ENCODE measurements around the gene ACOXL. TPM values are rescaled to one million over a fixed set of nuclear protein-coding genes. Genes with fewer than 3 reads are reported as not detected.

Gene ACOXL
- total and polyA plus RNA-seq, 2 of the 8 experiments (the other 6 are each of a cell fraction or from before 2014, with no cell fraction given) = 11.4 to 20.6 TPM

GRCh38 chr2:110714452-110715224 lies 17.7 kb upstream of the ACOXL start (continued):
- TF ChIP-seq CBX5 (IDR thresholded peaks at IDR 0.05; ENCODE audit: low read depth, low read length) (no peak), TBP (IDR thresholded peaks at IDR 0.05; ENCODE audit: low read depth, low read length) (no peak), KDM1A (IDR thresholded peaks at IDR 0.05; ENCODE audit: borderline replicate concordance, low read length) (no peak), KDM5A (IDR thresholded peaks at IDR 0.05; ENCODE audit: low read length) (no peak), HDAC2 (IDR thresholded peaks at IDR 0.05; ENCODE audit: borderline replicate concordance in 1 of 2, low read depth in 2 of 2, low read length in 2 of 2) (no peak), EZH2 (IDR thresholded peaks at IDR 0.05; ENCODE audit: low read depth, low read length, severe bottlenecking) (no peak), TAF1 (IDR thresholded peaks at IDR 0.05; ENCODE audit: low read depth, low read length) (no peak), ASH2L (IDR thresholded peaks at IDR 0.05; ENCODE audit: low read length) (no peak), SP4 (IDR thresholded peaks at IDR 0.05; ENCODE audit: low read length) (no peak)
